GM18907 (cell line): ENCODE results near the gene ACTR3C.
"Not testable (repeated sequence)": the region's sequence is repeated elsewhere in the genome, so short reads cannot be mapped to it uniquely, and the experiment has no call there.

Experiments
- ATAC-seq: cut with Tn5 transposase; IDR thresholded peaks from one replicate; pipeline ENCODE4 v1.9.1; 2021; ENCODE audit warnings: mild to moderate bottlenecking, moderate library complexity; ENCODE audit not compliant: unreplicated experiment

ACTR3C gene

DNA sequence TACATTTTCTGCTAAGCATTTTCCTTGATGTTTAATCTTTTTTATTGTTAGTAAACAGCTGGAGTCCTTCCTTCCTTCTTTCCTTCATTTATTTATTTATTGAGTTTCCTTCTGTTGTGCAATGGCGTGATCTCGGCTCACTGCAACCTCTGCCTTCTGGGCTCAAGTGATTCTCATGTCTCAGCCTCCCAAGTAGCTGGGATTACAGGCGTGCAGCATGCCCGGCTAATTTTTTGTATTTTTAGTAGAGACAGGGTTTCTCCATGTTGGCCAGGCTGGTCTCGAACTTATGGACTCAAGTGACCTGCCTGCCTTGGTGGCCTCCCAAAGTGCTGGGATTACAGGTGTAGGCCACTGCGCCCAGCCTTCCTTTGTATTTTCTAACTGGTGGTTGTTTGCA lies 6.4 kb downstream of the ACTR3C start:
- ATAC-seq = not testable (repeated sequence)

GRCh38 chr7:150314639-150315239 lies 8.6 kb downstream of the ACTR3C start:
- no peak for ATAC-seq

DNA sequence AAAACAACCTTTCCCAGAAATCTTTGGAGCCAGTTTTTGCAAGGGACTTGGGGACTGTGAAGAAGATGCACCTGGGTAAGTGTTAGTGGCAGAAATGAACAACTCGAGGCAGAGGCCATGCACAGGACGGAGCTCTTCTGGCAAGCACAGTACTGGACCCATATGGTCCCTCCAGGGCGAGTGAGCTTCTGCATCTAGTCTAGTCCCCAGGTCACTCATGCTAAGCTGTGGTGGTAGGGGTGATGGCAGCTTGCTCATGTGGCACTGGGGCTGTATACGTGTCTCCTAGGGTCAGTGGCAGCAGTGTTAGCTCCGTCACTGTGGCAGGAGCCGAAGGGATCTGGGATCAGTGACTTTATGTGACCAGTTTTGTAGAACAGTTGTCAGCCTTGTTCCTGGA lies 9.5 kb downstream of the ACTR3C start:
- ATAC-seq = no peak

DNA sequence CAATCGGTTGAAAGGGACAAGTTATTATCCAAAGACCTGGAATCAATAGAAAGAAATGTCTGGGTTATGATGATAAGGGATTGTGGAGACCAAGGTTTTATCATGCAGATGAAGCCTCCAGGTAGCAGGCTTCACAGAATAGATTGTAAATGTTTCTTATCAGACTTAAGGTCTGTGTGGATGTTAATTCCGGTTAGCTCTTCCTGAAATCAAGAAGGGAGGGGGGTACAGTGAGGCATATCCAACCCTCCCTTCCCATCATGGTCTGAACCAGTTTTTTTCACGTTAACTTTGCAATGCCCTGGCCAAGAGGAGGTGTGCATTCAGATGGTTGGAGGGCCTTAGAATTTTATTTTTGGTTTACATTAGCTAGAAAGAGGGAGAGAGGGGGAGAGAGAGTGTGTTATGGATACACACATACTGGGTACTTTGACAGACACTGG lies 10.0 kb downstream of the ACTR3C start:
- no peak for ATAC-seq

DNA sequence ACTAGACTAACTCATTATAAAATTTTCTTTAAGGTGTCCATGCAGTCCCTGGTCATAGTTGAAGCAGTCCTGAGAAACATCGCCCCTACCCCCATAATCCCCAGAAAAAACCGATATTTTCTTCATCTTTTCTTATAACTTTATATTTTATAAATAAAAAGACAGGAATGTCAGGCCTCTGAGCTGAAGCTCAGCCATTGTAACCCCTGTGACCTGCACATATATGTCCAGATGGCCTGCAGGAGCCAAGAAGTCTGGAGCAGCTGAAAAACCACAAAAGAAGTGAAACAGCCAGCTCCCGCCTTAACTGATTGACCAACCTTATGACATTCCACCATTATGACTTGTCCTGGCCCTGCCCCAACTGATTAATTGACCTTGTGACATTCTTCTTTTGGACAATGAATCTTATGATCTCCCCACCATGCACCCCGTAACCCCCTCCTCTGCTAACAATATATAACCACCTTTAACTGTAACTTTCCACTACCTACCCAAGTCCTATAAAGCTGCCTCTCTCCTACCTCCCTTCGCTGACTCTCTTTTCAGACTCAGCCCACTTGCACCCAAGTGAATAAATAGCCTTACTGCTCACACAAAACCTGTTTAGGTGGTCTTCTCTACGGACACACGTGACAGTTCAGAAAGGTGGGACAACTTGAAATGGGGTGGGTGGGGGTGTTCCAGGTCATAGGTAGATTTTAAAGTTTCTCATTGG lies 10.5 kb downstream of the ACTR3C start:
- not testable (repeated sequence) for ATAC-seq

DNA sequence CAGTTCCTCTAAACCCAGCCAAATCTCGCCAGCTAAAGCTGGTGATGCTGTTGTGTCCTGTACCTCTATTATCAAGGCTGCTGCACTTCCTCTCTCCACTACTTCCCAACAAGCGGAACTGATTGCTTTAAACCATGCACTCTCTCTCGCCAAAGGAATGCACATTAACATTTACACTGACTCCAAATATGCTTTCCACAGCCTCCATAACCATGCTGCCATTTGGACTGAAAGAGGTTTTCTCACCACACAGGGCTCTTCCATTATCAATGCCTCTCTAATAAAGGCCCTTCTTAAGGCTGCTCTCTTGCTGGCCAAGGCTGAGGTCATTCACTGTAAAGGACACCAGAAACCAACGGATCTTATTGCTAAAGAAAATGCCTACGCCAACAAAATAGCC lies 11.6 kb downstream of the ACTR3C start:
- ATAC-seq = no peak

GRCh38 chr7:150311146-150311545 lies 12.2 kb downstream of the ACTR3C start:
- ATAC-seq = no peak

DNA sequence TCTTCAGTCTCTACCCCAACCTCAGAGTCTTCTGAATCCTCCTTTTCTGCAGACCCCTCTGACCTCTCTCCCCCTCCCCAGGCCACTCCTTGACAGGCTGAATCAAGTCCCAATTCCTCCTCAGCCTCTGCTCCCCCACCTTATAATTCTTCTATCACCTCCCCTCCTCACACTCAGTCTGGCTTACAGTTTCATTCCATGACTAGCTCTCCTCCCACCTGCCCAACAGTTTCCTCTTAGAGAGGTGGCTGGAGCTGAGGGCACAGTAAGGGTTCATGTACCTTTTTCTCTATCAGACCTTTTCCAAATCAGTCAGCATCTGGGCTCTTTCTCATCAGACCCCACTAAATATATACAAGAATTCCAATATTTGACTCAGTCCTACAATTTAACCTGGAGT lies 14.8 kb downstream of the ACTR3C start:
- ATAC-seq = no peak

DNA sequence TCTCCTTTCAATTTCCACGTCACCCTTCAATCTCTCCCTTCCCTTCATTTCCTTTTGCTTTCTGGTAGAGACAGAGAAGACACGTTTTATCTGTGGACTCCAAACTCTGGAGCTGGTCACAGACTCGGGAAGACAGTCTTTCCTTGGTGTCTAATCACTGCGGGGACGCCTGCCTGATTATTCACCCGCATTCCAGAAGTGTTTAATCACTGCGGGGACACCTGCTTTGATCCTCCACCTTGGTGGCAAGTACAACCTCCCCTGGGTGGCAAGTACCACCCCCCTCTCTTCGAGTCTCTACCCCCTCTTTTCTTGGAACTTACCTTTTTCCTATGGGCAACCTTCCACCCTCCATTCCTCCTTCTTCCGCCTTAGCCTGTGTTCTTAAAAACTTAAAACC lies 15.4 kb downstream of the ACTR3C start:
- ATAC-seq = no peak

DNA sequence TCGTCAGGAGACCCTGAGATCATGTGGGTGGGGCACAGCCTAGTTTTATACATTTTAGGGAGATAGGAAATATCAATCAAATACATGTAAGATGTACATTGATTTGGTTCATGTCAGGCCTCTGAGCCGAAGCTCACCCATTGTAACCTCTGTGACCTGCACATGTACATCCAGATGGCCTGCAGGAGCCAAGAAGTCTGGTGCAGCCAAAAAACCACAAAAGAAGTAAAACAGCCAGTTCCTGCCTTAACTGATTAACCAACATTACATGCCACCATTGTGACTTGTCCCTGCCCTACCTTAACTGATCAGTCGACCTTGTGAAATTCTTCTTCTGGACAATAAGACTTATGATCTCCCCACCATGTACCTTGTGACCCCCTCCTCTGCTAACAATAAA lies 16.2 kb downstream of the ACTR3C start:
- no peak for ATAC-seq

DNA sequence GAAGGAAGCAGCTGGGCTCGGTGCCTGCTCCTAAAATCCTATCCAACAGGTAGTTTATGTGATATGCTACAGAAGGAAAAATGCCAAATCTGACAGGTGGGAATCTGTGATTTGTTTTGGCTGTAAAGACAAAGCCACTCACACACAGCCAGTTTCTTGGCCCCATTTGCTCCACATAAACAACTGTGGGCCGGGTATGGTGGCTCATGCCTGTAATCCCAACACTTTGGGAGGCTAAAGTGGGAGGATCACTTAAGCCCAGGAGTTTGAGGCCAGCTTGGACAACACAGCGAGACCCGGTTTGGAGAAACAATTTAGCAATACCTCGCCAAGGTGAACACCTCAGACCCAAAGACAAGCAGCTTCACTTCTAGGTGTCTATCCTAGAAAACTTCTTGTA lies 17.0 kb downstream of the ACTR3C start:
- not testable (repeated sequence) for ATAC-seq

DNA sequence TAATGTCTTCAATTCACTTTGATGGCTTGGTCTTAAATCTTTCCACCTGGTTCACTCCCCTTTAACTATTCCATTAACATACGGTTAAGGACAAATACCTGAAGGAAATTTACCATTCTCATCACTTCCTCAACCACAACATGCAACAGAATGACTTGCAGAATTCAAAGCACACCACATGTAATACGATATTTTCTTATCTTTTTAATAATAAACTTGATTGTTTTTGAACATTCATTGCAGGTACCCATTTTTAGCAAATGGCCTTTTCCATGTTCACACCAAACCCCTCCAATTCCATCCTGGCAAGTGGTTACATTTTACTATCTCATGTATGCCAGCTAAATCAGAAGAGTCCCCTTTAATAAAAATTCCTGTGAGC lies 17.5 kb downstream of the ACTR3C start:
- ATAC-seq = not testable (repeated sequence)

DNA sequence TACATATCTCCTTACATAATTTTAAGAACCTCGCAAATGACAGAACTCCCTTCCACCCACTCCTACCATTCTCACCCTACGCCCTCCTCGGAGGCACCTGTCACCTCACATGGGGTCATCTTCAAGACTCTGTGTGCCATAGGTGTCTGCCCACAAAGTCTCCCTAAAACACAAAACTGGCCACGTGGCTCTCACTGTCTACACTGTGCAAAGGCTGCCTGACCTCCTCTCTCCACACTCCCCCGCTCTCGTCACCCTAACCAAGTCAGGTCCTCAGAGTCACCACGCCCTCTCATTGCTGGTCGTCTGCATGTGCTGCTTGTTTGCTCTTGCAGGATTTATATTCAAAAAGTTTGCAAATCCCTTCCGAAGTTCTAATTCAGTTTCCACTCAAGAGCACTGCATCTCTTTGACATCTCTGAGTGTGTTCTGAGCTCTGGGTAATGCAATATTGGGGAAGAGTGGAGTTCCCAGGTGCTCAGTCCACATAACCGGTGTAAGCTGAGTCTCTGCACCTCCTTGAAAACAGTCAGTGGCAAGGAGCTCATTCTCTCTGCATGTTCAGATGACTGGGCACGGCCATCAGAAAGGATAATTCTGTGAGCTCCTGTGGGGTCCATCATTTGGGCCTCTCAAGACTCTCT lies 18.0 kb downstream of the ACTR3C start:
- ATAC-seq = not testable (repeated sequence)

DNA sequence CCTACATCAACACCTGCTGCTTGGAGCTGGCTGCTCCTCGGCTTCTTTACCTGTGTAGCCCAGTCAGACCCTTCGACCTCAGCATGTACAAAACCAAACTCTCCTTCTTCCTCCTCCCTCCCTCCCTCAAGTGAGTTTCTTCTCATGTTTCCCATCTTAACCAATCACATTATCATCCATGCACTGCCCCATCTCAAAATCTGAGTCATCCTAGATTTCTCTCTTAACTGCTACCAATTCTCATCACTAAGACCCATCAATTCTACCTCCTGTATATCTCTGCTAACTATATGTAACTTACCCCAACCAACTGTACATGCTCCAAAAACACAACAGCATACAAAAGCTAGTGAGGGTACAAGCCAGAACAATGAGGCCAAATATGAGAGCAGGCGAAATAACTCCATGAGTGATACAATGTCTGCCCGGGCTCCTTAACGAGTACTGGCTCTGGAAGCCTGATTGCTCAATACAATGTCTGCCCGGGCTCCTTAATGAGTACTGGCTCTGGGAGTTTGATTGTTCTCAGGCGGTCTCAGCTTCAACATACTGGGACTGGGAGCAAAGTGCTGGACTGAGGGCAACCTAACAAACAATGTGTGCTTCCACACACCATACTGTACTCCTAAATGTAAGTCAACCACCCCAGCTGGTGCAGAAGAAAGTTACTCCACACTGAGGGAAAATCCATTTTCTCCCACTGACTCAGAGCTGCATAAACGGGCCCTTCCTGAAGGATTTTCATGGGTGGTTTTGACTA lies 18.7 kb downstream of the ACTR3C start:
- ATAC-seq = not testable (repeated sequence)

GRCh38 chr7:150302908-150303310 lies 20.4 kb downstream of the ACTR3C start:
- ATAC-seq = not testable (repeated sequence)

GRCh38 chr7:150297978-150298377 lies 25.4 kb downstream of the ACTR3C start:
- not testable (repeated sequence) for ATAC-seq

DNA sequence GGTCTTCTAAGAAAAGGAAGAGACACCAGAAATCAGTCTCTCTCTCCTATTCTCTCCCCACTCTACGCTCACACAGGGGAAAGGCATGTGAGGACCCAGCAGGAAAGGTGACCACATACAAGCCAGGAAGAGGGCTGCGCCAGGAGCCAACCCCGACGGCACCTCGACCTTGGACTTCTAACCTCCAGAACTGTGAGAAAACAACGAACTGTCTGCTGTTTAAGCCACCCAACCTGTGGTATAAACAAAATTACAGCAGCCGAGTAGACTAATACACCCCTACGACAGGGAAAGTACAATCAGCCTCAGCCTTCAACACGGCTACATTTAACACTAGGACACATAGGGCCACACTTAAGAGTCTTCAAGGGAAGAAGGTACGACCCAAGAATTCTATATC lies 26.5 kb downstream of the ACTR3C start:
- ATAC-seq = not testable (repeated sequence)

- not testable (repeated sequence) for ATAC-seq
These were observed 27.7 kb downstream of the ACTR3C start for GRCh38 chr7:150295614-150296013.

- ATAC-seq = not testable (repeated sequence)
These were observed 28.3 kb downstream of the ACTR3C start for GRCh38 chr7:150295027-150295426.

DNA sequence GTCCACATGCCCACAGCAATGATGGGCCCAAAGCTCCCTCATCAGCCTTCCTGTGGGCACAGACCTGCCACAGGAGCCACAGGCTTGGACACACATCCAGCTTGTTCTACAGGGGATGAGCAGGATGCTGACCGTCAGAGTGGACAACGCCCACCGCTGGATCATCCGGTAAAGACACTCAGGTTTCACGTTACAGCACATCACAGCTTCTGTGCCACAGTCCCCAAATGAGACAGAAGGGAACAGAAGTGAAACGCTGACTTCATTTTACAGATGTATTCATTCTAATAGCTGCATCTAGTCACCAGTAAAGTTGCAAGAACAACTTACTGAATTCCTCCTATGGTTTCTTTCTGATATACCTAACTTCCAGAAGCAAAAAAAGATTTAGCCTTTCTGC lies 33.0 kb downstream of the ACTR3C start:
- ATAC-seq = not testable (repeated sequence)

DNA sequence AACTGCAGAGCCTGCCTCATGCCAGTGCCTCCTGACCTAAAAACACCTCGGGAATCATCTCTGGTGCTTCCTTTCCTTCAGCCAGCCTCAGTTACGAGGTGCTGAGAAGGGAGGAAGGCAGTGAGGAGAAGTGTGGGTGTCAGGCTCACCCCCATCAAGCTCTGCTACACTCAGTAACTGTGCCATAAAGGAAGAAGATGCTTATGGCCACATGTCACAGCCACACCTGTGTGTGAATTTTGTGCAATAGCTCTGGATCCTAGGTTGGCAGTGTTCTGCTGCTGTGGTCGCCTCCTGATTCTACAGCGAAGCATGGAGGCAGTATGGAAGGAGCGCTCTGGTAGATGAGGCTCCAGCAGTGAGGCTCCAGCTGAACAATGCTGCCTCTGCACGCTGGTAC lies 34.5 kb downstream of the ACTR3C start:
- ATAC-seq = not testable (repeated sequence)
